GM12891 (cell line): ENCODE measurements around the gene PTH2.
A peak's percentile ranks its signal among the peaks of the same experiment; 100 is the strongest.

Source experiments
- DNase-seq: peaks from one replicate; pipeline ENCODE4 v3.0.0; 2011; ENCODE audit warnings: low spot score; ENCODE audit not compliant: insufficient read length
- FAIRE-seq: peaks from 2 replicates; lab custom pipeline; 2011; peaks lifted over from hg19 to GRCh38; lab: Jason Lieb, UNC
- PAX5 ChIP-seq: IDR thresholded peaks from 2 replicates; pipeline ENCODE4 v1.6.1; 2011; ENCODE audit warnings: low read length, moderate library complexity, mild to moderate bottlenecking; ENCODE audit not compliant: insufficient read depth, severe bottlenecking
- POLR2A ChIP-seq: IDR thresholded peaks from 2 replicates; pipeline ENCODE4 v1.6.1; 2011; ENCODE audit warnings: low read depth, low read length, control low read depth
- POLR2AphosphoS5 ChIP-seq: IDR thresholded peaks from 2 replicates; pipeline ENCODE4 v1.6.1; 2011; ENCODE audit warnings: low read depth, low read length, control low read depth
- POU2F2 ChIP-seq: IDR thresholded peaks from 2 replicates; pipeline ENCODE4 v1.6.1; 2011; ENCODE audit warnings: low read depth, mild to moderate bottlenecking, control low read depth, low read length, moderate library complexity
- SPI1 ChIP-seq: IDR thresholded peaks from 2 replicates; pipeline ENCODE4 v1.6.1; 2011; ENCODE audit warnings: low read depth, low read length, control low read depth
- TAF1 ChIP-seq: IDR thresholded peaks from 2 replicates; pipeline ENCODE4 v1.6.1; 2011; ENCODE audit warnings: low read depth, low read length, control low read depth

The PTH2 gene

DNA sequence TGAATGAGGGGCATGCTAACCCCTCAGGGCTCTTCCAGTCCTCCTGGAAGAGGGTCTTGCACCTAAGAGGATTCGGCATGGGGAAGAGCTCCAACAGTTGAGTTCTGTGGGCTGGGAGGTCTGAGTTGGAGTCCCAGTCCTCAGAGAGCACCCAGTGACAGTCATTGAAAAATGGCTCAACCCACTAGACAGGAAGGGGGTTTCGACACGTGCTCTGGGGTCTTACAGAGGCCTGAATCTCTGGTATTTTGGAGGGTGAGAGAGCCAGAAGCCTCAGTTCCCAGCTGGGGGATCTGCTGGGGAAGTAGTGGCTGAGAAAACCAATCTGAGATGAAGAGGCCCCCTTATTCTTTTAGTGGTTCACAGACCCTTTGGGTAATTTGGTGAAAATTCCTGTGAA, 9.0 kb downstream of the PTH2 start:
- TF ChIP-seq POLR2A (no peak), TAF1 (no peak), POU2F2 (no peak)
- FAIRE-seq: no peak

DNA sequence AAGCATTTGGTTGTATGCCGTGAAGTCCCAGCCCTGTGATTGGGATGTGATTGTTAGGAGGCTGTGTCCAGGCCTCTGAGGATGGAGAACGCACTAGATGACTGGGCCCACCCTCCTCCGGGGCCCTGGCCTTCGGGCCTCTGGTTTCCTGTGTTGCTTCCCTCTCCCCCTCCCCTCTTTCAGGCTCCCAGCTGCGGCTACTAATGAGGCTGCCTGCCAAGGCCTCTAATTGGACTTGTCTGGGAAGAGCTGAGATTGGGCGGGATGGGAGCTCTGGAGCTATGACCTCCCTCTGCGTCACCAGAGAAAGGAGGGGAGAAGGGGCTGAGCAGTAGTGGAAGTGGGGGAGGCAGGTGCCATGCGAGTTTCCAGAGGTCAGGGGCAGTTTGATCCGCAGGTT, 9.9 kb downstream of the PTH2 start:
- FAIRE-seq (no peak), DNase-seq (no peak)
- no peak for TF ChIP-seq POU2F2
- no peak for TF ChIP-seq SPI1
- TF ChIP-seq POLR2A: no peak
- no peak for TF ChIP-seq POLR2AphosphoS5
- TF ChIP-seq TAF1: no peak
- TF ChIP-seq PAX5: no peak

More for the DNA sequence above, 9.0 kb downstream of the PTH2 start:
- DNase-seq: no peak

DNA sequence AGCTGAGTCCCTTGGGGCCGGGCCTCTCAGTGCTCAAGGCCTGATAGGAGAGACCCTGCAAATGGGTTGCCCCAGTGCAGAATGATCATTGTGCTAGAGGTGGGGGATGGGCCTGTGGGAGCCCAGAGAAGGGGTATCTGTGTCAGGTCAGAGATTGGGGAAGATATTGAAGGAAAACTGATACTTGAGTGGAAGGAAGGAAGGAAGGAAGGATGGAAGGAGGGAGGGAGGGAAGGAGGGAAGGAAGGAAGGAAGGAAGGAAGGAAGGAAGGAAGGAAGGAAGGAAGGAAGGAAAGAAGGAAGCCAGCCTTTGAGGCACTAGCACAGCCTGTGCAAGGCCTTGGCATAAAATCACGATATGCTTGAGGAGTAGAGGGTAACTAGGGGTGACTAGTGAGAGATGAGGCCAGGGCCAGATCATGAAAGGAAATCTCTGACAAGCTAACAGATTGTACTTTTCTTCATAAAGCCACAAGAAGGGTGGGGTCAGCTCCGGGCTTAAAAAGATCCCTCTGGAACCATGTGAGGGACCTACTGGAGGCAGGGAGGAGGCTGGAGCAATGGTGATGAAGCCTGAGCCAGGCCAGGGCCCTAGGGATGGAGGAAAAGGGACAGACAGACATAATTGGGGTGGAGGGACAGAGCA, 11.4 kb downstream of the PTH2 start:
- no peak for DNase-seq
- TF ChIP-seq POLR2AphosphoS5: no peak
- TF ChIP-seq POLR2A: no peak
- TF ChIP-seq POU2F2: no peak
- no peak for TF ChIP-seq TAF1
- TF ChIP-seq SPI1: no peak
- TF ChIP-seq PAX5: no peak
- FAIRE-seq: no peak

DNA sequence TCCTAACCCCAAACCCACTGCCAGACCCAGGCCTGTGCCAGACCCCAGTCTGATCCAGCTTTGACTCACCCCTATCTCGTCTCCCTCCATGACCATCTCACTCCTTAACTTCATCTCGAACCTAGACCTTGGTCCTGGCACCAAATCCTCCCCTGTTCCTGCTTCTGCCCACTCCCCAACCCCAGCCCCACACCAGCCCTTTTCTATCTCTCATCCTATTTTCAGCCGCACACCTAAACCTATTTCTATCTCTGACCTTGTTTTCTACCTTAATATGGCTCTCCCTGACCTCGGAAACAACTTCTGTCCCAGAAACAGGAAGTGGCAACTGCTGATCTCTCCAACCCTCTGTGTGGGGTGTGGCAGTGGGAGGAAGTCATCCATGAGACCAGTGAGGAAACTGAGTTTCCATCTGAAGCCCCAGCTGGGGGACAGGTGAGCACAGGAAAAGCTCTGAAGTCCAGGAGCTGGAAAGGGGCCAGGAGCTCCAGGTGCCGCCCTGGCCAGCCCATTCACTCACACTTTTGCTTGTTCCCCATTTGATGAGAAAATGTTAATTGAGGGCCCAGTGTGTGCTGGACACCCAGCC, 13.7 kb downstream of the PTH2 start:
- FAIRE-seq (peak; percentile 90), DNase-seq (no peak)
- TF ChIP-seq SPI1 (peak; percentile 96), POU2F2 (no peak), TAF1 (no peak)

DNA sequence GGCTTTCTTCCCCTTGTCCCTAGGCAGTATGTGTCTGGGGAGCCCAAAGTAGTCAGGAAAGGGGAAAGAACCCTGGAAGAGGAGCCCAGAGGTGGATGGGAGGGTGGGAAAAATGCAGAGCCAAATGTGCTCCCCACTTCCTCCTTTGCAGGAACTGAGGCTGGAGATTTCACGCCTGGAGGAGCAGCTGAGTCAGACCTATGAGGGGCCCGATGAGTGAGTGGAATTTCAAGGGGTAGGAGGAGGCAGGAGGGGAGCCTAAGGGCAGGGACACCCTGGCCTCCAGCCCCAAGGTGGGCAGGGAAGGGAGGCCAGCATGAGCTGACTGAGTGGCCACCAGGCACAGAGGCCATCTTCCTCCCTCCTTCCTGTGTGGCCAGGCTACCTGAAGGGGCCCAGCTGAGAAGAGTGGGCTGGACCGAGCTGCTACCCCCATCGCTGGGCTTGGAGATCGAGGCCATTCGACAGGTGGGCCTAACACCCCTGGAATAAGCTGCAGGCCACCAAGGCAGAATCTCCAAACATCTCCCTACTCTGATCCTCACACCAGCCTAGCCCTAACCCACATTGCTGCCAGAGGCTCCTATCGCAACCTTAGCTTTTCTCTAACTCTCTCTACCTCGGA, 14.3 kb downstream of the PTH2 start:
- FAIRE-seq (no peak), DNase-seq (no peak)
- TF ChIP-seq SPI1 (peak; percentile 82), POLR2A (no peak)

DNA sequence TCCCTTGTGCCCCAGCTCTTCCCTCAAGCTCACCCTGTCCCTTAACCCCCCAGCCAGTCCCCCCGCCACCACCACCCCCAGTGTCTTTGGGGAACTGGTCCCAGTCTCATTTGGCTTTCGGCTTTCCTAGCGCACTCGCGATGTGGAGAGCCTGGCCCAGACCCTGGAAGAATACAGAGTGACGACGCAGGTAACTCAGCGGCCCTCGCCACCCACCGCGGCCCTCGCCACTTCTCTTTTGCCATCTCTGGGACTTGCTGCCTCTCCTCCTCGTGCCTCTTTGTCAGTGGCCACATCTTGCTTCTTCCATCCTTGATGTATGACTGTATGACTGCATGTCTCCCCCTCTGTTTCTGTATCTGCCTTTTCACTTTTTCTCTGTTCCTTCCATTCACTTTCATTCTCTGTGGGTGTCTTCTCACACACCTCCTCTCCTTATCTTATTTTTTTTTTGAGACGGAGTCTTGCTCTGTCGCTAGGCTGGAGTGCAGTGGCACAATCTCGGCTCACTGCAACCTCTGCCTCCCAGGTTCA, 15.7 kb downstream of the PTH2 start:
- TF ChIP-seq SPI1 (no peak), POLR2A (no peak), TAF1 (no peak), PAX5 (no peak), POLR2AphosphoS5 (no peak), POU2F2 (no peak)
- no peak for DNase-seq
- FAIRE-seq: no peak

DNA sequence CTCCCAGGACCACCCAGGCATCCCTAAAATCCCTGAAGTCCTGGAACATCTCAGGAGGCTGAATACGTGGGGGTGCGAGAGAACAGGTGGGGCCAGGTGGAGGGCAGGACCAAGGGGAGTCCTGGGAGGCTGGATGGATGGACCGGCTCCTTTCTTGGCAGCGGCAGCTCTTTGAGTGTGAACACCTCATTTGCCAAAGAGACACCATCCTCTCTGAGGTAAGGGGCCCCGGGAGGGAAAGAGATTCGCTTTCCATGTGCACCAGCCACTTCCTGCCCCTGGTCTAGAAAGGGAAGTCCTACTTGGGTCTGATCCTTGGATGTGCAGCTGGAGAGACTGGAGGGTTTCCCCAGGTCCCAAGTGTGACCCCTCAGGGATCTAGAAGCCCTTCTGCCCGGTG, 16.2 kb downstream of the PTH2 start:
- DNase-seq (no peak), FAIRE-seq (no peak)
- TF ChIP-seq PAX5 (no peak), SPI1 (no peak), POU2F2 (no peak), POLR2A (no peak), POLR2AphosphoS5 (no peak), TAF1 (no peak)

DNA sequence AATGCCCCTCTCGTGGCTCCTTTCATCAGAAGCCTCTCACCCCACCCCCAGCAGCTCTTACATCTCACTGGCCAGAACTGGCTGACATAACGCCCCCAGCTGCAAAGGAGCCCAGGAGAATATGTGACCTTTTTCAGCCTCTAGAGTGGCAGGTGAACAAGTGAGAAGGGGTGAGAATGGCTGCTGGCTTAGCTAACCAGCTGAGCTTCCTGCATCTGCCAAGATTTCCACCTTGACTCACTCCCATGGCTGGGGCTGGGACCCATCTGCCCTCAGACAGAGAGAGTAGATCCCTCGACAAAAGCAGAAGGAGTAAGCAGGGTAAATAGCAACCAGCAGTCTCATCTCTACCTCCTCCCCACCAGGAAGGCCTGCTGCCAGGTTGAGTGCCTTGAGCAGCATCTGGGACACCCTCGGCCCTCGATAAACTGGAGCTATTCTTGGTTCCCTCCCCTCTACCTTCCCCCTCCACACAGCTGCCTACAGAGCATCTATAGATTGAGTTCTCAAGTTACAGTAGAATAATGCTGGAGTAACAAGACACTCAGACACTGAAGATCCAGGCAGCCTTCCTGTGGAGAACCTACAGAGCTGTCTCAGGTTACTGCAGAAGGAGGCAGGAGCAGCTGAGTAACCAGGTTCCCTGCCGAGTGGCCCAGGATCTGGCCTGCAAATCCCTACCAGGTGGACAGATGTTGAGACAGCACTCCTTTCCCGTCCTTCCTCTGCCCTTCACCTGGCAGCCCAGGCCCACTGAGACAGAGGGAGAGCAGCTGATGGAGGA, 19.6 kb downstream of the PTH2 start:
- no peak for TF ChIP-seq POLR2AphosphoS5
- DNase-seq (no peak), FAIRE-seq (peak; percentile 55)

DNA sequence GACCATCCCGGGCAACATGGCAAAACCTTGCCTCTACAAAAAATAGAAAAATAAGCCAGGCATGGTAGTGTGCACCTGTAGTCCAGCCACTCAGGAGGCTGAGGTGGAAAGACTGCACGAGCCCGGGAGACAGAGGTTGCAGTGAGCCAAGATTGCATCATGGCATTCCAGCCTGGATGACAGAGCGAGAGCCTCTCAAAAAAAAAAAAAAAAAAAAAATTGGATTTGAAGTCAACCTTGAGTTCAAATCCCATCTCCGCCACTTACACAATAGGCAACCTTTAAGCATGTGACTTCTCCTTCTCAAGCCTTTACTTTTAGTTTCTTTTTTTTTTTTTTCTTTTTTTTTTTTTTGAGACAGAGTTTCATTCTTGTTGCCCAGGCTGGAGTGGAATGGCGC, 23.2 kb downstream of the PTH2 start:
- no peak for TF ChIP-seq POLR2A
- no peak for TF ChIP-seq PAX5
- no peak for TF ChIP-seq POU2F2
- TF ChIP-seq SPI1: no peak
- no peak for TF ChIP-seq TAF1
- FAIRE-seq (no peak), DNase-seq (no peak)

DNA sequence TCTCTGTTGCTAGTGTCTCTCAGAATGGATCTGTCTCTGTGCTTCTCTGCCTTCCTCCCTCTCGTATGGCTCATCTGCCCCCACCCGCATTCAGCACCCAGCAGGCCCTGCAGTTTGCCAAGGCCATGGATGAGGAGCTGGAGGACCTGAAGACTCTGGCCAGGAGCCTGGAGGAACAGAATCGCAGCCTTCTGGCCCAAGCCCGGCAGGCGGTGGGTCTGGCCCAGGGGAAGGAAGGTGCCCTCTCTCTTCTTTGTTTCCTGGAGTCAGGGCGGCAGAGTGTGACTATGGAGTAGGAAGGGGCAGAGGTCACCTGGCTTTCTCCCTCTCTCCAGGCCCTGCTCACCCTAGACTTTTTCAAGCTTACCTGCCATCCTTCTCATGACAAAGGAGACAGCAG, 24.3 kb downstream of the PTH2 start:
- FAIRE-seq (no peak), DNase-seq (no peak)
- no peak for TF ChIP-seq TAF1
- no peak for TF ChIP-seq POLR2AphosphoS5
- TF ChIP-seq PAX5: no peak
- no peak for TF ChIP-seq POU2F2
- no peak for TF ChIP-seq SPI1
- TF ChIP-seq POLR2A: no peak
